ENCODE results near the gene NKG7.

Gene NKG7

GRCh38 chr19:51331193-51331592, 41.3 kb downstream of the NKG7 start:
- TF ChIP-seq CTCF (IDR thresholded peaks at IDR 0.05; ENCODE audit: insufficient read depth, missing control alignments): no peak
- DNase-seq (ENCODE audit: insufficient read length, low spot score): no peak
- FAIRE-seq: no peak

- no peak for TF ChIP-seq CTCF (IDR thresholded peaks at IDR 0.05; ENCODE audit: insufficient read depth, missing control alignments)
- FAIRE-seq: no peak
- DNase-seq (ENCODE audit: insufficient read length, low spot score): no peak
Measured at GRCh38 chr19:51330366-51330765, 42.1 kb downstream of the NKG7 start.

- FAIRE-seq: no peak
- DNase-seq (ENCODE audit: insufficient read length, low spot score): no peak
- TF ChIP-seq CTCF (IDR thresholded peaks at IDR 0.05; ENCODE audit: insufficient read depth, missing control alignments): no peak
Measured at GRCh38 chr19:51329411-51329810, 43.0 kb downstream of the NKG7 start.

GRCh38 chr19:51327066-51328001, 45.1 kb downstream of the NKG7 start:
- FAIRE-seq (no peak), DNase-seq (ENCODE audit: insufficient read length, low spot score) (no peak)
- TF ChIP-seq CTCF (IDR thresholded peaks at IDR 0.05; ENCODE audit: insufficient read depth, missing control alignments): no peak

GRCh38 chr19:51326216-51327065, 46.0 kb downstream of the NKG7 start:
- FAIRE-seq: no peak
- TF ChIP-seq CTCF (IDR thresholded peaks at IDR 0.05; ENCODE audit: insufficient read depth, missing control alignments): no peak
- DNase-seq (ENCODE audit: insufficient read length, low spot score): no peak

- TF ChIP-seq CTCF (IDR thresholded peaks at IDR 0.05; ENCODE audit: insufficient read depth, missing control alignments): no peak
- FAIRE-seq: no peak
- DNase-seq (ENCODE audit: insufficient read length, low spot score): no peak
Measured at GRCh38 chr19:51325161-51325976, 47.1 kb downstream of the NKG7 start.

Data from D721Med (cell line).